SK-N-SH treated with all-trans-retinoic acid at 6 μM for 48 hours (cell line): ENCODE results near the gene MOGAT1.

ENCODE experiments used
- ATAC-seq: fragments of 200-7000 bp; cut with Tn5 transposase; 3 replicates; pipeline ENCODE4 v1.9.1; 2020; ENCODE audit warnings: mild to moderate bottlenecking, moderate library complexity
- ARNTL ChIP-seq: fragments of 450-650 bp; formaldehyde crosslinking; IDR thresholded peaks from 2 replicates; pipeline ENCODE4 v1.5.0; 2020; ENCODE audit warnings: low read depth, mild to moderate bottlenecking, moderate library complexity, borderline replicate concordance
- BACH2 ChIP-seq: fragments of 250-450 bp; sonication (Bioruptor Pico); IDR thresholded peaks from 2 replicates; pipeline ENCODE4 v1.9.0; 2021; ENCODE audit warnings: mild to moderate bottlenecking, borderline replicate concordance
- CREB5 ChIP-seq: fragments of 250-450 bp; sonication (Bioruptor Pico); IDR thresholded peaks from 2 replicates; pipeline ENCODE4 v1.5.1; 2020; ENCODE audit warnings: low read depth, mild to moderate bottlenecking, moderate library complexity
- CSDC2 ChIP-seq: fragments of 250-450 bp; sonication (Bioruptor Pico); IDR thresholded peaks from 2 replicates; pipeline ENCODE4 v1.5.0; 2020; ENCODE audit warnings: mild to moderate bottlenecking, moderate library complexity
- CSRNP3 ChIP-seq: fragments of 250-450 bp; sonication (Bioruptor Pico); IDR thresholded peaks from 2 replicates; pipeline ENCODE4 v1.5.1; 2021; ENCODE audit warnings: mild to moderate bottlenecking, moderate library complexity
- ESRRG ChIP-seq: fragments of 250-450 bp; sonication (Bioruptor Pico); IDR thresholded peaks from 2 replicates; pipeline ENCODE4 v1.6.1; 2021; ENCODE audit warnings: mild to moderate bottlenecking
- OSR1 ChIP-seq: fragments of 250-450 bp; sonication (Bioruptor Pico); IDR thresholded peaks from 2 replicates; pipeline ENCODE4 v1.8.0; 2022; ENCODE audit warnings: moderate library complexity, mild to moderate bottlenecking, inconsistent platforms
- PATZ1 ChIP-seq: fragments of 250-450 bp; sonication (Bioruptor Pico); IDR thresholded peaks from 2 replicates; pipeline ENCODE4 v1.8.0; 2020; ENCODE audit warnings: mild to moderate bottlenecking, moderate library complexity, borderline replicate concordance
- RARB ChIP-seq: fragments of 250-450 bp; sonication (Bioruptor Pico); IDR thresholded peaks from 2 replicates; pipeline ENCODE4 v1.8.0; 2021; ENCODE audit warnings: mild to moderate bottlenecking, moderate library complexity
- SNAI2 ChIP-seq: fragments of 250-450 bp; sonication (Bioruptor Pico); IDR thresholded peaks from 2 replicates; pipeline ENCODE4 v1.5.0; 2020; ENCODE audit warnings: mild to moderate bottlenecking, moderate library complexity
- TCF4 ChIP-seq: fragments of 250-450 bp; sonication (Bioruptor Pico); IDR thresholded peaks from 2 replicates; pipeline ENCODE4 v1.8.0; 2021; ENCODE audit warnings: mild to moderate bottlenecking, moderate library complexity, borderline replicate concordance
- TOX ChIP-seq: fragments of 250-450 bp; sonication (Bioruptor Pico); IDR thresholded peaks from 2 replicates; pipeline ENCODE4 v1.8.0; 2021; ENCODE audit warnings: mild to moderate bottlenecking, moderate library complexity, borderline replicate concordance
- TSHZ2 ChIP-seq: fragments of 250-450 bp; sonication (Bioruptor Pico); IDR thresholded peaks from 2 replicates; pipeline ENCODE4 v1.5.0; 2020; ENCODE audit warnings: mild to moderate bottlenecking, moderate library complexity
- ZC3H10 ChIP-seq: fragments of 250-450 bp; sonication (Bioruptor Pico); IDR thresholded peaks from 2 replicates; pipeline ENCODE4 v1.5.1; 2021; ENCODE audit warnings: mild to moderate bottlenecking, moderate library complexity
- ZFP3 ChIP-seq: fragments of 250-450 bp; sonication (Bioruptor Pico); IDR thresholded peaks from 2 replicates; pipeline ENCODE4 v1.5.0; 2020; ENCODE audit warnings: mild to moderate bottlenecking, moderate library complexity
- ZFP30 ChIP-seq: fragments of 450-650 bp; formaldehyde crosslinking; IDR thresholded peaks from 2 replicates; pipeline ENCODE4 v1.5.0; 2022; ENCODE audit warnings: mild to moderate bottlenecking, moderate library complexity
- ZNF565 ChIP-seq: fragments of 450-650 bp; formaldehyde crosslinking; conservative IDR thresholded peaks from 2 replicates; pipeline ENCODE4 v1.5.0; 2020; ENCODE audit warnings: low read depth, mild to moderate bottlenecking, moderate library complexity
- ZNF70 ChIP-seq: fragments of 450-650 bp; formaldehyde crosslinking; IDR thresholded peaks from 2 replicates; pipeline ENCODE4 v1.5.0; 2020; ENCODE audit warnings: mild to moderate bottlenecking, moderate library complexity
- ZNF8 ChIP-seq: fragments of 450-650 bp; formaldehyde crosslinking; IDR thresholded peaks from 2 replicates; pipeline ENCODE4 v1.5.0; 2020; ENCODE audit warnings: mild to moderate bottlenecking, moderate library complexity

The MOGAT1 gene

GRCh38 chr2:222652491-222653255 lies 18.8 kb upstream of the MOGAT1 start (continued):
- TF ChIP-seq CREB5 (CRISPR knock-in tag) (no peak), BACH2 (CRISPR knock-in tag) (no peak)

- TF ChIP-seq SNAI2: no peak
- no peak for TF ChIP-seq BACH2 (CRISPR knock-in tag)
- TF ChIP-seq ESRRG (CRISPR knock-in tag): no peak
- TF ChIP-seq ZFP30: no peak
- TF ChIP-seq TCF4 (CRISPR knock-in tag): no peak
- TF ChIP-seq PATZ1: no peak
- TF ChIP-seq ZNF8: no peak
- no peak for TF ChIP-seq ARNTL (CRISPR knock-in tag)
- TF ChIP-seq RARB (CRISPR knock-in tag): no peak
- no peak for TF ChIP-seq TOX (CRISPR knock-in tag)
- TF ChIP-seq ZNF70 (CRISPR knock-in tag): no peak
- no peak for TF ChIP-seq ZC3H10 (CRISPR knock-in tag)
- no peak for TF ChIP-seq CSDC2
- TF ChIP-seq ZFP3: no peak
- no peak for TF ChIP-seq CREB5 (CRISPR knock-in tag)
- no peak for ATAC-seq
Observed at GRCh38 chr2:222653280-222653679, 18.2 kb upstream of the MOGAT1 start.

- ATAC-seq: peak; percentile 94
- TF ChIP-seq ZFP30 (no peak), ZNF8 (no peak), CSDC2 (no peak), TSHZ2 (CRISPR knock-in tag) (no peak), TCF4 (CRISPR knock-in tag) (no peak), RARB (CRISPR knock-in tag) (no peak), ARNTL (CRISPR knock-in tag) (no peak), TOX (CRISPR knock-in tag) (no peak), ZFP3 (no peak)
Observed at GRCh38 chr2:222655787-222656525, 15.5 kb upstream of the MOGAT1 start, which contains the start of gene FARSB. FARSB (minus strand) TSS chr2:222656092; CDS start chr2:222656073, 19 bp downstream.

GRCh38 chr2:222656526-222657446 lies 14.7 kb upstream of the MOGAT1 start:
- no peak for TF ChIP-seq ZNF565 (CRISPR knock-in tag)
- no peak for TF ChIP-seq PATZ1
- no peak for TF ChIP-seq TOX (CRISPR knock-in tag)
- no peak for TF ChIP-seq CSRNP3 (CRISPR knock-in tag)
- TF ChIP-seq OSR1 (CRISPR knock-in tag): no peak
- ATAC-seq: peak; percentile 59
